C4-2B (cell line): Measurements from ENCODE around the gene DMC1.

Experiments used
- H3K27ac ChIP-seq: fragments of 450-650 bp; 2 replicates; pipeline ENCODE4 v1.5.1; 2017
- CTCF ChIP-seq: fragments of 450-650 bp; conservative IDR thresholded peaks from 2 replicates; pipeline ENCODE4 v1.5.1; 2017; ENCODE audit warnings: mild to moderate bottlenecking
- ZFX ChIP-seq: fragments of 450-650 bp; IDR thresholded peaks from 2 replicates; pipeline ENCODE4 v1.6.1; 2017

DMC1 gene

GRCh38 chr22:38494498-38494897, 75.5 kb downstream of the DMC1 start:
- TF ChIP-seq CTCF = no peak
- no peak for TF ChIP-seq ZFX
- H3K27ac ChIP-seq = no peak overlapping the region

GRCh38 chr22:38491707-38492348, 78.2 kb downstream of the DMC1 start:
- no peak overlapping the region for H3K27ac ChIP-seq

GRCh38 chr22:38490915-38491314, 79.1 kb downstream of the DMC1 start:
- TF ChIP-seq ZFX (no peak), CTCF (no peak)
- H3K27ac ChIP-seq = no peak overlapping the region

More at GRCh38 chr22:38491707-38492348, 78.2 kb downstream of the DMC1 start:
- TF ChIP-seq ZFX (no peak), CTCF (no peak)

- TF ChIP-seq CTCF (no peak), ZFX (no peak)
- H3K27ac ChIP-seq = no peak overlapping the region
These were observed 79.5 kb downstream of the DMC1 start for GRCh38 chr22:38490475-38490874.

GRCh38 chr22:38489561-38490145, 80.3 kb downstream of the DMC1 start:
- TF ChIP-seq ZFX = no peak
- no peak for TF ChIP-seq CTCF
- no peak overlapping the region for H3K27ac ChIP-seq

- H3K27ac ChIP-seq = no peak overlapping the region
- TF ChIP-seq CTCF (no peak), ZFX (no peak)
These were observed 80.8 kb downstream of the DMC1 start for GRCh38 chr22:38489142-38489541.

- H3K27ac ChIP-seq = no peak overlapping the region
- TF ChIP-seq ZFX (no peak), CTCF (no peak)
These were observed 82.0 kb downstream of the DMC1 start for GRCh38 chr22:38487946-38488345.
